Cardiac septum (tissue), 1 donor: ENCODE data around the gene ZNF784. TPM values are rescaled to one million over a fixed set of nuclear protein-coding genes. Genes with fewer than 3 reads are reported as not detected.
"Not testable (repeated sequence)": the region's sequence is repeated elsewhere in the genome, so short reads cannot be mapped to it uniquely, and the experiment has no call there.

ENCODE experiments used
- DNase-seq: peaks from one replicate; pipeline ENCODE4 v3.0.0-alpha.2; 2020; ENCODE audit warnings: low spot score
- intact Hi-C: fragments of 100-400 bp; cut with DNase I; formaldehyde crosslinking; loops from one replicate; pipeline ENCODE4 v1.14.0; 2022
- total RNA-seq: library from RNA; stranded (reverse); fragmentation: NEBNext Ultra II Directional; extraction: Animal tissue kit (Norgen Biotek cat#: 25700); gene quantifications from one replicate; pipeline ENCODE4 v1.2.1, GENCODE V29; 2021
- donor health status: DM: no; HTN: no; CAD: no.

Gene ZNF784
- total RNA-seq, 1 donor from 2014 or later, result 10.9 TPM

DNA sequence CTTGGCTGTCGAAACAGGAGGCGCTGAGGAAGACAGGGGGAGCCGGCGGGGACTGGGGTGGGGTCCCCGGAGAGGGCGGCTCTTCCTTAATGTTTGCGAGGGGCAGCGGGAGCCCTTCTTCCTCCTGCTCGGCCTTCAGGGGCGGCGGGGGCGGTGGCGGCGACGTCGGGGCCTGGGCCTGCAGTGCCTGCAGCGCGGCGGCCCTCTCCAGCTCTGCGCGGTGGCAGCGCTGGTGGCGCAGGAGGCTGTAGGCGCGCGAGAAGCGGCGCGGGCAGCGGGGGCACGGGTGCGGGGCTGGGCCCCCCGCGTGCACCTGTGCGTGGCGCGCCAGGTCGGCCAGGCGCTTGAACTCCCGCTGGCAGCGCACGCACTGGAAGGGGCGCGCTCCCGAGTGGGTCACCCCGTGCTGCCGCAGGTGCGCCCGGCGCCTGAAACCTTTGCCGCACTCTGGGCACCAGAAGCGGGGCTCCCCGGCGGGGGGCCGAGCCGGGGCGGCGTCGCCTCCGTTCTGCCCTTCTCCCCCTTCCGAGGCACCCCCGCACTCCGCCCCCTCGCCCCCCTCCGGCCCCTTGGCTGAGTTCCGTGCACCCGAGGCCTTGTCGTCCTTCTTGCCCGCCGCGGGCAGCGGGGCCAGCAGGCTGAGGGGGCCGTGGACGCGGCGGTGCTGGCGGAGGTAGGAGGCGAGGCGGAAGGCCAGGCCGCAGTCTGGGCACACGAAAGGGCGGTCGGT is 46.2 kb downstream of the ZNF784 start:
- intact Hi-C loops, result no loop called here
- DNase-seq, result no peak

DNA sequence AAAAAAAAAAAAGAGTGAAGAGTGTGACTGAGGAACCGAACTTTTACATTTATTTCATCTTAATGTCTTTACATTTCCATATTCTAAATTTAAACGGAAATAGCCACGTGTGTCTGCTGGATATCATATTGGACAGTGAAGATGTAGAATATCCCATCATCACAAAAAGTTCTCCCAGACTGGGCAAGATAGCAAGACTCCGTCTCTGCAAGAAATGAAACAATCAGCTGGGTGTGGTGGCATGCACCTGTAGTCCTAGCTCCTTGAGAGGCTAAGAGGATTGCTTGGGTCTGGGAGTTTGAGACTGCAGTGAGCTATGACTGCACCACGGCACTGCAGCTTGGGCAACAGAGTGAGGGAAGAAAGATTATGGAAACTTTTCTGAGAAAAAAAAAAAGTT is 47.6 kb downstream of the ZNF784 start:
- intact Hi-C loops, result no loop called here
- no peak for DNase-seq

DNA sequence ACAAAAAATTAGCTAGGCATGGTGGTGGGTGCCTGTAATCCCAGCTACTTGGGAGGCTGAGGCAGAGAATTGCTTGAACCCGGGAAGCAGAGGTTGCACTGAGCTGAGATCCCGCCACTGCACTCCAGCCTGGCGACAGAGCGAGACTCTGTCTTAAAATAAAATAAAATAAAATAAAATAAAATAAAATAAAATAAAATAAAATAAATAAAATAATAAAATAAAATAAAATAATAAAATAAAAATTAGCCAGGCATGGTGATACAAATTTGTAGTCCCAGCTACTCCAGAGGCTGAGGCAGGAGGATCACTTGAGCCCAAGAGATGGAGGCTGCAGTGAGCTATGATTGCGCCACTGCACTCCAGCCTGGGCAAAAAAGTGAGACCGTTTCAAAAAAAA is 50.4 kb downstream of the ZNF784 start:
- not testable (repeated sequence) for DNase-seq

More for the DNA sequence above, 50.4 kb downstream of the ZNF784 start:
- intact Hi-C loops, result not testable (repeated sequence)

Other genes with a start within 250 kb of the ZNF784 start
- not detected for gene TMEM190, start 247.7 kb downstream of the ZNF784 start, total RNA-seq
- 0.65 TPM for gene TMEM238, start 240.3 kb downstream of the ZNF784 start, total RNA-seq
- gene RPL28, start 238.6 kb downstream of the ZNF784 start, total RNA-seq, result 479 TPM
- 28.4 TPM for gene UBE2S, start 216.8 kb downstream of the ZNF784 start, total RNA-seq
- gene SHISA7, start 181.3 kb downstream of the ZNF784 start, total RNA-seq, result not detected
- gene ISOC2, start 162.9 kb downstream of the ZNF784 start, total RNA-seq, result 50.8 TPM
- not detected for gene C19orf85, start 159.8 kb downstream of the ZNF784 start, total RNA-seq
- 3.4 TPM for gene ZNF628, start 147.9 kb downstream of the ZNF784 start, total RNA-seq
- 6.0 TPM for gene NAT14, start 139.4 kb downstream of the ZNF784 start, total RNA-seq
- 7.7 TPM for gene SSC5D, start 136.1 kb downstream of the ZNF784 start, total RNA-seq
- 2.0 TPM for gene SBK2, start 87.4 kb downstream of the ZNF784 start, total RNA-seq
- 6.7 TPM for gene SBK3, start 79.0 kb downstream of the ZNF784 start, total RNA-seq
- 12.2 TPM for gene ZNF579, start 43.7 kb downstream of the ZNF784 start, total RNA-seq
- gene FIZ1, start 25.0 kb downstream of the ZNF784 start, total RNA-seq, result 19.4 TPM
- gene ZNF524, start 24.3 kb downstream of the ZNF784 start, total RNA-seq, result 13.7 TPM
- 15.7 TPM for gene ZNF865, start 18.9 kb downstream of the ZNF784 start, total RNA-seq
- gene ZNF580, start 16.4 kb upstream of the ZNF784 start, total RNA-seq, result 29.0 TPM
- 6.5 TPM for gene ZNF581, start 19.1 kb upstream of the ZNF784 start, total RNA-seq
- gene CCDC106, start 23.6 kb upstream of the ZNF784 start, total RNA-seq, result 15.9 TPM
- 80.4 TPM for gene U2AF2, start 30.5 kb upstream of the ZNF784 start, total RNA-seq
- gene EPN1, start 50.7 kb upstream of the ZNF784 start, total RNA-seq, result 193 TPM
- gene NLRP9, start 113.8 kb upstream of the ZNF784 start, total RNA-seq, result not detected
- gene RFPL4A, start 134.5 kb upstream of the ZNF784 start, total RNA-seq, result 0.46 TPM
- 0.57 TPM for gene RFPL4AL1, start 144.6 kb upstream of the ZNF784 start, total RNA-seq
- gene NLRP11, start 207.4 kb upstream of the ZNF784 start, total RNA-seq, result not detected
- gene NLRP4, start 212.0 kb upstream of the ZNF784 start, total RNA-seq, result not detected